Psoas muscle (tissue), 8 donors: ENCODE results near the gene ETV6. TPM values are rescaled to one million over a fixed set of nuclear protein-coding genes. Genes with fewer than 3 reads are reported as not detected.

Experiments used
- ATAC-seq, 4 donors: fragments of 200-7000 bp; cut with Tn5 transposase; one replicate each; pipeline ENCODE4 v1.9.1; 2020; ENCODE audit warnings: moderate library complexity in 3 of 4, mild to moderate bottlenecking in 2 of 4
- DNase-seq, 2 donors: peaks; one replicate each; pipeline ENCODE4 v3.0.0-alpha.2; 2020
- H3K27ac ChIP-seq: fragments of 200-600 bp; one replicate; pipeline ENCODE4 v1.8.0; 2022
- H3K27me3 ChIP-seq, 3 donors: fragments of 200-600 bp in 1 of 3; one replicate each; pipeline versions ENCODE4 v1.6.1 to v1.8.0; 2013 to 2022; ENCODE audit warnings: low read length in 2 of 3, mild to moderate bottlenecking in 2 of 3, moderate library complexity in 1 of 3; ENCODE audit not compliant: insufficient read depth in 3 of 3
- H3K36me3 ChIP-seq, 2 donors: fragments of 200-600 bp in 1 of 2; one replicate each; pipeline versions ENCODE4 v1.6.1 to v1.8.0; 2013 to 2022; ENCODE audit warnings: low read depth in 1 of 2, mild to moderate bottlenecking in 1 of 2, moderate library complexity in 1 of 2; ENCODE audit not compliant: insufficient read depth in 1 of 2
- H3K4me1 ChIP-seq: fragments of 200-600 bp; one replicate; pipeline ENCODE4 v1.8.0; 2022
- H3K4me3 ChIP-seq: fragments of 200-600 bp; one replicate; pipeline ENCODE4 v1.8.0; 2022; ENCODE audit warnings: mild to moderate bottlenecking
- H3K9me3 ChIP-seq: fragments of 200-600 bp; one replicate; pipeline ENCODE4 v1.8.0; 2022
- CTCF ChIP-seq: fragments of 200-600 bp; IDR thresholded peaks from one replicate; pipeline ENCODE4 v1.8.0; 2022; ENCODE audit warnings: antibody characterized with exemption
- WGBS, 3 donors: extraction: QIAGEN DNeasy Blood & Tissue Kit; methylation state at CpG; one replicate each; pipeline versions ENCODE4 v1.1.6 to v1.1.7; 2013; 5-methylcytosine and 5-hydroxymethylcytosine counted together
- intact Hi-C, 2 donors: fragments of 100-400 bp; cut with DNase I; formaldehyde crosslinking; loops; one replicate each; pipeline versions ENCODE4 v1.11.0 to v1.14.2; 2022
- polyA plus RNA-seq, 3 donors: library from polyadenylated mRNA; stranded (reverse); fragments of 200-250 nt; gene quantifications; one replicate each; pipeline ENCODE4 v1.2.3, GENCODE V29; 2013
- total RNA-seq, 4 donors: library from RNA; stranded (reverse); fragmentation: NEBNext Ultra II Directional in 2 of 4; extraction: Animal tissue kit (Norgen Biotek cat#: 25700) in 2 of 4; gene quantifications; one replicate each; pipeline versions ENCODE4 v1.2.1 to v1.2.4, GENCODE V29; 2021 to 2023
- donor health status: healthy with polysubstance abuse.
- donor health status: DM: no; HTN: no; CAD: no; lungs with moderate emphysema.
- donor health status: Bipolar disorder and iron deficiency.
- donor health status: healthy.
- donor health status: DM: yes; HTN: yes; CAD: no.
- donor health status: DM: no; HTN: no; CAD: no.
- donor health status: DM: no; HTN: no; CAD: no.
- donor health status: DM: yes; HTN: yes; CAD: no.

ETV6 gene
- total and polyA plus RNA-seq, 7 donors: 2.8 to 22.9 (median 4.9) TPM

DNA sequence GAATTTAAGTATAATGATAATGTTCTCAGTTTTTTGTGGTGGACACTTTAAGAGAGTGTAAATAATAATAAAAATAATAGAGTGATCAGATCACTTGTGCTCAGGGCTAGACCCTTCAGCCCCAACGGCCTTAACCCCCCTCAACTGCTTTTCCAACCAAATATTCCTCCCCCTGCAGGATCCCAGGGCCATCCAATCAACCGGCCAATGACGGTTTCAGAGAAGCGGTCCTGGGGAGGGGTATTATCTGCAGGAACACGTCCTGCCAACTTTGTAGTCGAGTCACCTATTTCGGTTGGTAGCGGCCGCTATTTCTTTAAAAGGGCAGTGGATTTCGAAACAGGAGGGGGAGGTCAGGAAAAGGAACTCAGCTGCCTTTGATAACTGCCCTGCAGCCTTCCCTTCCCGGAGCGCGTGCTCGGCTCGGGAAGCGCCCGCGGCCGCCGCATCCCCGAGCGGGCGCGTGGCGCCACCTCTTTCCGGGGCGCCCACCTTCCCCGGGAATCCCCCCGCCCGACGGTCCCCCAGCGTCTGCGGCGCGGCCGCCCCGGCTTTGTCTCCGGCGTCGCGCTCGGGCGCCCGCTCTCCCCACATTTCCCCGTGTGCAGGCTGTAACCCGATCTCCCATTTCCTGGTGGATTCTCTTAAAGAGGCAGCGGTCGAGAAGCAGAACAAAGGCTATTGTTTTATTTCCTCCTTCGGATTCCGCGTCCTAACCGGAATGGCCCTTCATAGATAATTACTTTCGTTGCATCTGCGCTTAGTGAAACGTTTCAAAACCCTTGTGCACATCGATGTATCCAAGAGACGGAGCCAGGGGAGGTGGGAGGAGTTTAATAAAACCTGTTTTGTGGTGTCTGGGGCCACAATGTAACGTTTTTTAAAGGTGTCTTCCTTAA lies 711 bp upstream of the ETV6 start:
- 1% methylated on average over 56 to 58 of the region's 58 CpGs for WGBS, 3 donors
- intact Hi-C loops: loop anchor here in 1 of 2 donors (5.0 kb wide), 1 partner anchor 384 kb away; no protein-coding TSS in a partner anchor

DNA sequence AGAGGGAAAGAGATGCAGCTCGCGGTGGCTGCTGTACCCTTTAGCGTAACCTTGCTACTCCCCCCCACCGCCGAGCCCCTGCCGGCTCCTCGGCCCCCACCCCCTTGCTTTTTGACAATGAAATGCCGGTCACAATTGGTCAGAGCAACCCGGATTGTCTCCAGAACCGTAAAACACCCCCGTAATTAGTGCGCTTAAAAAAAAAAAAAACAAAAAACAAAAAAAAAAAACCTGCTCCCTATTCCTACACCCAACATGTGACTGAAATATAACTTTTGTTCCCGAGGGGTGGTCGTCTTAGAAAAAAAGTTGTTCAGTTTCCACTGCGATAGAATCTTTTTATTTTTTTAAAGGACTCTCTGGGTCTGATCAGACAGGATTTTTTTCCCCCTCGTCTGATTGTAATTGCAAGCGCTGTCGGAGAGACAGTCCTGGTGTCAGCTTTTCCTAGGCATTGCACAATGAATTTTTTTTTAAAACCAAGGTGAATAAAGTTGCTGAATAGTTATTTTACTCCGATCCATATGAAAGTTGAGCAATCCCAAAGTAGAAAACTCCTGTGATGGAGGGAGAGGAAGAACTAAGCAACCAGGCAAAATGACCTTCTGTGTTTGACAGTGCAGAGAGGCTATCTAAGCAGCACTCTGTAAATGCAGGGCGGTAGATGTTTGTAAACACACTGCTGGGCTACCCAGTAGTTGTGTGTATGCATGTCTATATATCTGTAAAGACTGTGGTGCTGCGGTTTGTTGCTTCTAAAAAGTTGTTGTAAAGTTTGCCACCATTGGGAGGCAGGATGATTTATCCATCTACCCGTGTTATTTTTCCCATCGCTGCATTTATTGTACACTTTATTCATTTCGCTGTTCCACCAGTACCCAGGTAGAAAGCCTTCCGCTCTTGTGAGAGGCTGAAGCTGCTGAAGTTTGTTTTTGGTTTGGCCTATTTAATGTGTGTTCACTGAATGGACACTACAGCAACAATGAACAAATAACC lies 1.1 kb downstream of the ETV6 start:
- ATAC-seq: peak in 1 of 4 donors; percentile 31
- peak overlapping the region; percentile 91 for H3K27ac ChIP-seq
- peaks cover 43% of the 10 kb centered on the region for H3K4me1 ChIP-seq
- peak in 1 of 2 donors; percentile 23 for DNase-seq
- no peaks in the 10 kb centered on the region for H3K27me3 ChIP-seq
- intact Hi-C loops: loop anchor here (5.0 kb wide), 4 partner anchors 57 to 237 kb away; no protein-coding TSS in a partner anchor
- H3K4me3 ChIP-seq: peak overlapping the region; percentile 89
- no peaks in the 10 kb centered on the region for H3K9me3 ChIP-seq
- TF ChIP-seq CTCF: no peak
- H3K36me3 ChIP-seq: no peaks in the 10 kb centered on the region
- 3 to 5% (median 4%) methylated on average over 25 of the region's 25 CpGs for WGBS, 3 donors

More for the DNA sequence above, 711 bp upstream of the ETV6 start:
- peak overlapping the region; percentile 89 for H3K4me3 ChIP-seq
- DNase-seq: peak; percentile 59 to 75
- peaks cover 31% of the 10 kb centered on the region for H3K4me1 ChIP-seq
- no peaks in the 10 kb centered on the region for H3K9me3 ChIP-seq
- peak; percentile 76 to 80 (median 80) for ATAC-seq
- H3K27ac ChIP-seq: peak overlapping the region; percentile 91
- TF ChIP-seq CTCF: no peak
- H3K27me3 ChIP-seq: no peaks in the 10 kb centered on the region
- H3K36me3 ChIP-seq: no peaks in the 10 kb centered on the region

DNA sequence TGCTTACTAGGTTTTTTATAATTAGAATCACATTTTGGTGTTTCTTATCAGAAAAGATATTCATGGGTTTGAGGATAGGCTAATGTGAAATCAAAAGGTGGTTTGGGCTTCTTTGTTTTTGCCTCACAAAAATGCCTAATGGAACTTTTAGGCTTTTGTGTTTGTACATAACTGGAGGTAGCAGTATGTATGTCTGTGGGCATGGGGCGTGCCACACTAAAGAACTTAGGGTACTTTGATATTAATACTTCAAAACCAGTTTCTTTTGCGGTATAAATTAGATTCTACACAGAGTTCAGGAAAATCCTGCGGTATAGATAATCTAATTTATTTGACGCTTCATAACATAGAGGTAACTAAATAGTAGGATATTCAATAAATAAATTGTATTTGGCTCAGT lies 1.9 kb downstream of the ETV6 start:
- Histone ChIP-seq H3K27me3 (no peaks in the 10 kb centered on the region), H3K36me3 (no peaks in the 10 kb centered on the region), H3K4me1 (peaks cover 45% of the 10 kb centered on the region), H3K4me3 (peak overlapping the region; percentile 89), H3K27ac (peak overlapping the region; percentile 91), H3K9me3 (no peaks in the 10 kb centered on the region)
- no peak for DNase-seq
- intact Hi-C loops: loop anchor here (5.0 kb wide), 4 partner anchors 56 to 236 kb away; no protein-coding TSS in a partner anchor
- ATAC-seq: no peak
- TF ChIP-seq CTCF: no peak
- WGBS, 3 donors: 73 to 78% (median 75%) methylated on average over 4 of the region's 4 CpGs

DNA sequence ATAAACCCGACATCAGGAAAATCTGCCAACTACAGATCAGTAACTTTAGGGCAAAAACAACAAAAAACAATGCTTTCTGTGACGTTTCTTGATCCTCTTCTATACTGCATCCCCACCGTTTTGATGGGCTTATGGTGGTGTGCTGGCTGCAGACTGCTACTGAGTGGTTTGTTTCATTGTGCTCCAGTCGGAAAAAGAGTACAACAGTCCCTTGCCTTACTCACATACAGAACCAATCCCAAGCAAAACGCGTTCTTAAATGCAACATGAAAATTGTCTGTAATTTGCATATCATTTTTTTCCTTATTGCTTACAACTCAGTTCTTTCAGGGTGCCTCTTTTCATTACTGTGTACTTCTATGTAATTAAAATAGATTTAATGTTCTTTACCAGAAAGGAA lies 2.3 kb downstream of the ETV6 start:
- no peaks in the 10 kb centered on the region for H3K36me3 ChIP-seq
- peaks cover 45% of the 10 kb centered on the region for H3K4me1 ChIP-seq
- no peak for DNase-seq
- H3K9me3 ChIP-seq: no peaks in the 10 kb centered on the region
- intact Hi-C loops: loop anchor here (5.0 kb wide), 4 partner anchors 56 to 236 kb away; no protein-coding TSS in a partner anchor
- H3K4me3 ChIP-seq: peak overlapping the region; percentile 89
- H3K27me3 ChIP-seq: no peaks in the 10 kb centered on the region
- WGBS, 3 donors: 38 to 47% (median 42%) methylated on average over 6 of the region's 6 CpGs
- no peak for TF ChIP-seq CTCF
- peak overlapping the region; percentile 91 for H3K27ac ChIP-seq
- no peak for ATAC-seq
